OCI-LY3 (cell line): ENCODE measurements around the gene TCF12.

Source experiments
- H2AFZ ChIP-seq: fragments of 200-600, 300-600 bp; shearing (Covaris generic); 2 replicates; pipeline ENCODE4 v1.6.0; 2014; ENCODE audit warnings: antibody characterized with exemption, low read depth, low read length
- H3K27ac ChIP-seq: fragments of 200-600, 300-600 bp; sonication (generic); 2 replicates; pipeline ENCODE4 v1.5.1; 2014; ENCODE audit warnings: mild to moderate bottlenecking, low read length, moderate library complexity, mixed read lengths
- H3K27me3 ChIP-seq: fragments of 200-600, 300-600 bp; sonication (generic); 2 replicates; pipeline ENCODE4 v1.6.1; 2014; ENCODE audit warnings: low read depth, low read length, mixed read lengths
- H3K36me3 ChIP-seq: fragments of 200-600, 300-600 bp; sonication (generic); replicated peaks from 2 replicates; pipeline ENCODE3; 2014; ENCODE audit warnings: low read depth, low read length, mixed read lengths
- H3K4me1 ChIP-seq: fragments of 300-600, 200-600 bp; sonication (generic); 2 replicates; pipeline ENCODE4 v1.6.1; 2014; ENCODE audit warnings: low read length, mixed read lengths
- H3K4me2 ChIP-seq: fragments of 200-600, 300-600 bp; sonication (generic); 2 replicates; pipeline ENCODE4 v1.6.1; 2014; ENCODE audit warnings: low read length, mixed read lengths
- H3K4me3 ChIP-seq: fragments of 300-600, 200-600 bp; sonication (generic); 2 replicates; pipeline ENCODE4 v1.5.1; 2014; ENCODE audit warnings: antibody characterized with exemption, mild to moderate bottlenecking, low read length, moderate library complexity
- H3K79me2 ChIP-seq: fragments of 300-600, 200-600 bp; shearing (Covaris generic); 2 replicates; pipeline ENCODE4 v1.6.1; 2014; ENCODE audit warnings: mild to moderate bottlenecking, low read length, mixed read lengths
- H3K9ac ChIP-seq: fragments of 300-600, 200-600 bp; shearing (Covaris generic); 2 replicates; pipeline ENCODE4 v1.6.0; 2014; ENCODE audit warnings: mild to moderate bottlenecking, low read length, moderate library complexity
- H3K9me3 ChIP-seq: fragments of 200-600, 300-600 bp; shearing (Covaris generic); 2 replicates; pipeline ENCODE4 v1.6.1; 2014; ENCODE audit warnings: low read length, mixed read lengths; ENCODE audit not compliant: insufficient read depth
- H4K20me1 ChIP-seq: fragments of 200-600, 300-600 bp; sonication (generic); 2 replicates; pipeline ENCODE4 v1.6.1; 2016; ENCODE audit warnings: low read length, mixed read lengths; ENCODE audit not compliant: insufficient read depth
- CTCF ChIP-seq: fragments of 200-600, 300-600 bp; sonication (generic); IDR thresholded peaks from 2 replicates; pipeline ENCODE4 v1.5.1; 2014; ENCODE audit warnings: antibody characterized with exemption, low read length, low read depth
- EZH2phosphoT487 ChIP-seq: fragments of 200-600 bp; shearing (Covaris generic); IDR thresholded peaks from 2 replicates; pipeline ENCODE4 v1.6.1; 2018; ENCODE audit warnings: antibody characterized with exemption, mixed run types, low read depth

Gene TCF12

GRCh38 chr15:57089815-57090495 lies 171.5 kb downstream of the TCF12 start:
- Histone ChIP-seq H3K4me1 (no peaks in the 10 kb centered on the region), H3K27me3 (no peaks in the 10 kb centered on the region), H2AFZ (no peak overlapping the region), H3K36me3 (no peaks in the 10 kb centered on the region), H3K9ac (no peak overlapping the region), H4K20me1 (no peaks in the 10 kb centered on the region), H3K79me2 (no peaks in the 10 kb centered on the region), H3K4me2 (no peak overlapping the region), H3K27ac (no peak overlapping the region), H3K9me3 (no peaks in the 10 kb centered on the region), H3K4me3 (no peak overlapping the region)
- TF ChIP-seq CTCF (no peak), EZH2phosphoT487 (no peak)

- no peaks in the 10 kb centered on the region for H3K27me3 ChIP-seq
- H4K20me1 ChIP-seq = no peaks in the 10 kb centered on the region
- no peak overlapping the region for H3K27ac ChIP-seq
- no peak for TF ChIP-seq EZH2phosphoT487
- H3K9ac ChIP-seq = no peak overlapping the region
- no peaks in the 10 kb centered on the region for H3K36me3 ChIP-seq
- no peaks in the 10 kb centered on the region for H3K79me2 ChIP-seq
- no peak overlapping the region for H3K4me2 ChIP-seq
- no peak overlapping the region for H3K4me3 ChIP-seq
- no peak overlapping the region for H2AFZ ChIP-seq
- H3K9me3 ChIP-seq = no peaks in the 10 kb centered on the region
- no peaks in the 10 kb centered on the region for H3K4me1 ChIP-seq
Measured at GRCh38 chr15:57090496-57090859, 172.0 kb downstream of the TCF12 start.

GRCh38 chr15:57091636-57092035 lies 173.2 kb downstream of the TCF12 start:
- Histone ChIP-seq H4K20me1 (no peaks in the 10 kb centered on the region), H3K9me3 (no peaks in the 10 kb centered on the region), H3K4me1 (no peaks in the 10 kb centered on the region), H3K9ac (no peak overlapping the region), H3K4me3 (no peak overlapping the region), H3K27me3 (no peaks in the 10 kb centered on the region), H3K36me3 (no peaks in the 10 kb centered on the region), H3K27ac (no peak overlapping the region), H3K4me2 (no peak overlapping the region), H3K79me2 (no peaks in the 10 kb centered on the region), H2AFZ (no peak overlapping the region)
- no peak for TF ChIP-seq EZH2phosphoT487
- TF ChIP-seq CTCF = no peak

GRCh38 chr15:57092252-57092651 lies 173.8 kb downstream of the TCF12 start:
- Histone ChIP-seq H3K4me2 (no peak overlapping the region), H2AFZ (no peak overlapping the region)

More at GRCh38 chr15:57092252-57092651, 173.8 kb downstream of the TCF12 start:
- no peak overlapping the region for H3K27ac ChIP-seq
- H3K9me3 ChIP-seq = no peaks in the 10 kb centered on the region
- no peaks in the 10 kb centered on the region for H3K4me1 ChIP-seq
- H3K4me3 ChIP-seq = no peak overlapping the region
- no peak overlapping the region for H3K9ac ChIP-seq
- no peaks in the 10 kb centered on the region for H4K20me1 ChIP-seq
- H3K79me2 ChIP-seq = no peaks in the 10 kb centered on the region
- H3K27me3 ChIP-seq = no peaks in the 10 kb centered on the region
- H3K36me3 ChIP-seq = no peaks in the 10 kb centered on the region
- TF ChIP-seq EZH2phosphoT487 (no peak), CTCF (no peak)
